MM.1S (cell line): ENCODE measurements around the gene PTPN3.

Experiments used
- EZH2 ChIP-seq: fragments of 300-600 bp; sonication (generic); optimal IDR thresholded peaks from 2 replicates; pipeline ENCODE3; 2017; ENCODE audit warnings: low read depth, mild to moderate bottlenecking, antibody characterized with exemption, low read length, mixed read lengths
- EZH2phosphoT487 ChIP-seq: fragments of 300-600 bp; sonication (generic); IDR thresholded peaks from 2 replicates; pipeline ENCODE4 v1.6.1; 2018; ENCODE audit warnings: antibody characterized with exemption, low read length
- TF ChIP-seq, protein P1 (sequence below): fragments of 300-600 bp; sonication (generic); IDR thresholded peaks from 2 replicates; pipeline ENCODE4 v1.5.1; 2016; ENCODE audit warnings: antibody characterized with exemption, low read length, mixed read lengths

DNA sequence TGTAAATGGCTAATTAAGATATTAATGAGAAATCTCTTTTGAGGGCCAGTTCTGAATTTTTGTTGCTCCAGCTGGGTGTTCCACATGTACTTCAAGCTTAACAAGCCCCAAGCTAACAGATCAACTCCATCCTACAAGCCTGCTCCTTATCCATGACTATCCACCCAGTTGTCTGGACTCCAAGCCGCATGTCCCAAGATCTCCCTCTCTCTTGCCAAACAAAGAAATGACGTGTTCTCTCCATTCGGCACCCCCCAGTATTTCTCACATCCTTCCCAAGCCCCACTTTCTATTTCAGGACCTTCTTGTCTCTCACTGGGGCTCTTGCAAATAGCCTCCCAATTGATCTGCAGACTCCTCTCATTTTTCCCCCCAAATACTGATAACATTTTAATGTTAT lies 15.8 kb upstream of the PTPN3 start:
- TF ChIP-seq, protein P1, sequence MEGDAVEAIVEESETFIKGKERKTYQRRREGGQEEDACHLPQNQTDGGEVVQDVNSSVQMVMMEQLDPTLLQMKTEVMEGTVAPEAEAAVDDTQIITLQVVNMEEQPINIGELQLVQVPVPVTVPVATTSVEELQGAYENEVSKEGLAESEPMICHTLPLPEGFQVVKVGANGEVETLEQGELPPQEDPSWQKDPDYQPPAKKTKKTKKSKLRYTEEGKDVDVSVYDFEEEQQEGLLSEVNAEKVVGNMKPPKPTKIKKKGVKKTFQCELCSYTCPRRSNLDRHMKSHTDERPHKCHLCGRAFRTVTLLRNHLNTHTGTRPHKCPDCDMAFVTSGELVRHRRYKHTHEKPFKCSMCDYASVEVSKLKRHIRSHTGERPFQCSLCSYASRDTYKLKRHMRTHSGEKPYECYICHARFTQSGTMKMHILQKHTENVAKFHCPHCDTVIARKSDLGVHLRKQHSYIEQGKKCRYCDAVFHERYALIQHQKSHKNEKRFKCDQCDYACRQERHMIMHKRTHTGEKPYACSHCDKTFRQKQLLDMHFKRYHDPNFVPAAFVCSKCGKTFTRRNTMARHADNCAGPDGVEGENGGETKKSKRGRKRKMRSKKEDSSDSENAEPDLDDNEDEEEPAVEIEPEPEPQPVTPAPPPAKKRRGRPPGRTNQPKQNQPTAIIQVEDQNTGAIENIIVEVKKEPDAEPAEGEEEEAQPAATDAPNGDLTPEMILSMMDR: no peak
- TF ChIP-seq EZH2 (no peak), EZH2phosphoT487 (no peak)
